HG03520 (cell line): Measurements from ENCODE around the gene STUB1.

Experiments
- ATAC-seq: cut with Tn5 transposase; IDR thresholded peaks from one replicate; pipeline ENCODE4 v1.9.1; 2021; ENCODE audit warnings: mild to moderate bottlenecking, moderate library complexity; ENCODE audit not compliant: unreplicated experiment

Gene STUB1

GRCh38 chr16:722835-723633 is 42.8 kb downstream of the STUB1 start:
- no peak for ATAC-seq

DNA sequence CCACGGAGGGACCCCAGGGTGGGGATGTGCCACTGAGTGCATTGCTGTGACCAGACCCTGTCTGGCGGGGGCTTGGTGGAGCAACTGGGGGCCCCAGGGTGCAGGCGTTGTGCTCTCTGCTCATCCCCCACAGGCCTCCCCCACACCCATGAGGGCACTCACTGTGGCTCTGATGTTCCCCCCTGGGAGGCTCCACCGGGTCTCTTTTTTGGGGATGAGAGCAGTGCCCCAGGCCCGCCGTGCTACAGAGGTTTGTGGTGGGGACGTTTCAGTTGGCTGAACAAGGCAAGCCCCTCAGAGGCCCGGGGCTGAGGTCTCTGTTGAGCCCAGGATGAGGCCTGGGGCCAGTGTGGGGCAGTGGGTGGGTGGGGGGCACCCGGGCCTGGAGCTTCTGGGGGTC is 43.5 kb downstream of the STUB1 start:
- ATAC-seq: no peak

DNA sequence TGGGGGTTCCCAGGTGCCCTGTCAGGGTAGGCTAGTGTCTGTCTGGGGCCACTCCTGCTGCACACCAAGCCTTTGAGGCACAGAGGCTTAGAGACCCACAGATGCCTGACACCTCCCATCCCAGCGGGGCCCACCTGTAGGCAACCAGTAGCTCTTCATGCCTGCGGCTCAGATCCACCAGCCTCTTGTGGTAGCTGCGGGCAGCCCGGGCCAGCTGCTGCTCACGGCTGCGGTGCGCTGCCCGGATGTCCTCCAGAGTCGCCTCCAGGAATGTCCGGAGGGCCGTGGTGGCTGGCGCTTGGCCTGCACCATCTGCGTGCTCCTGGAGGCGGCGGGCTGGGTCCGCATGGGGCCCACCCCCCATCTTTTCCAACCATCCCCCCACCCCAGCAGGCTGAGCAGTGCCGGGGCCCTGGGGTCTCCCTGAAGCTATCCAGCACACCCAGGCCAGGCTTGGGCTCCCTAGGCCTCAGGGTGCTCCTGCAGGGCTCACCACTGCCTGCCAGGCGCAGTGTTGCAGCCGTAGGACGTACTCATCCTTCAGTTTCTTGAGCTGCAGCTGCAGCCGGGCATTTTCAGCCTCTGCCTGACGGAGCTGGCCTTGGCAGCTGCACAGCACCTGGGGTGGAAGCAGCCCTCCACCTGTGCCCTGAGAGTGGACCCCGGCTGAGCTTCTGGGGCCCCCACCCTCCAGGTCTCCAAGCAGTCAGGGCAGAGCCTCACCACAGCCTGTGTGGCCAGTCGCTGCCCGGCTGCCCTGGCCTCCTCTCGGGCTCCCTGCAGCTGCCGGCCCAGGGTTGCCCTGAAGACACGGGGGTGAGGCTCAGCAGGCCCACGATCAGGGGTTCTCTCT is 44.2 kb downstream of the STUB1 start:
- ATAC-seq: no peak

GRCh38 chr16:725041-725376 is 44.8 kb downstream of the STUB1 start:
- no peak for ATAC-seq

GRCh38 chr16:725463-726187 is 45.4 kb downstream of the STUB1 start:
- ATAC-seq: no peak

- ATAC-seq: no peak
These were observed 45.9 kb downstream of the STUB1 start for GRCh38 chr16:726188-726437.

DNA sequence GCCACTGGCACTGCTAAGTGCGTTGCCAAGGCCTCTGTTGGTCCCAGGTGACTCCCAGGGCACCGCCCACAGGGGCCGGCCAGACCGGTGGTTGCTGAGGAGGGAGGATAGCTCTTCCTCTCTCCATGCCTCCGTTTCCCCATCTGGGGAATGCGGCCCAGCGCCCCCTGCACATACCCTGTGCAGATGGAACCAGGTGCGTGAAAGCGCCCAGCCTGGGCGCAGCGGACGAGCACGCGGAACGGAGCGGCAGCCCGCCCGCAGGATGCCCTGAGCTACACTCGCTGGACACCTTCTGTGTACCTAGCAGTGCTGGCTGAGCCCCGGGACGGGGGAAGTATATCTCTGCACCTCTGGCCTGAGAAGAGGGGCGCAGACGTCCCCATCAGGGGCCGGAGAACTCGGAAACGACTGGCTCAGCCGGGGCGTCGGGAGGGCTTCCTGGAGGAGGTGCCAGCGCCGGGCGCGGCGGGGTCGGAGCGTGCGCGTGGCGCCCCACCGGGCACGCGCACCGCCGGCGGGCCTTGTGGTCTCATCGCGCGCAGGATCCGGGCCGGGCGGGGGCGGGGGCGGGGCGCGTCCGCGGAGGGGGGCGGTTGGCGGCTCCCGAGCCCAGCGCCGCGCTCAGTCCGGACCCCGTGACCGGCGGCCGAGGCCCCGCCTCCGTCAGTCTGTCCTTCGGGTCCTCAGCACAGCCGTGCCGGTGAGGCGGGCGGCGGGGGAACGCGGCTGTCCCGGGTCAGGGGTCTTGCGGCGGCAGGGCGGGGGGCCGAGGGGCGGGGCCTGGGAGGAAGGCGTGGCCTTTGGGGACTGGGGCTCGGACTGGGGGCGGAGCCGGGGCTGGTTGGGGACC is 46.5 kb downstream of the STUB1 start, which contains the start of the genes CCDC78 and HAGHL:
Gene CCDC78 (minus strand): TSS at position 6 of the 853 bp plus-strand sequence. CDS start 76 bp downstream, outside the sequence.
Gene HAGHL (plus strand): TSS at position 669 of the 853 bp plus-strand sequence. CDS start 404 bp downstream, outside the sequence.
- no peak for ATAC-seq

DNA sequence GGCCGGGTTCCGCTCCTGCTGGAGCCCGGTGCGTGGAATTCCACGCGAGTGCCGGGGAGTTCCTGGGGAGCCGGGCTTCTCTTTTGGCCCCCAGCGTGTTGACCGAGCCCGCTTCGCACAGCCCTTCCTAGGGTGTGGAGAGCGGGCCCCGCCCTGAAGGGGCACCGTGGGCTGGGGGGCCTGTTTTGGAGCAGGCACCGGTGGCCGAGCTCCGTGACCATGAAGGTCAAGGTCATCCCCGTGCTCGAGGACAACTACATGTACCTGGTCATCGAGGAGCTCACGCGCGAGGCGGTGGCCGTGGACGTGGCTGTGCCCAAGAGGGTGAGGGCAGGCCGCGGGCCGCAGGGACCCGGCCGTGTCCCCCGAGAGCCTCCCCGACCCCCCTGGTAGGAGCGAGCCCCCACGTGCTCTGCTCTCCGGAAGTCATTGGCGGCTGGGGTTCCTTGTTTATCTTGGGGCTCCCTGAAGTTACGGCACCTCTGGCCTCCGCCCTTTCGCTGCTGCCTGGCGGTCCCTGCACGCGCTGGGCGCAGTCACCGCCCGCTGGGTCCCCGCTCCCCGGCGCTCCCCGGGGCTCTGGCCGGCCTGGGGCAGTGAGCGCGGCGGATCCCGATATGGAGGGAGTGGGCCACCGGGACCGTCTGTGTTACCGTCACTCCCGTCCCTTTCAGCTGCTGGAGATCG is 47.2 kb downstream of the STUB1 start:
- peak; percentile 3 for ATAC-seq

DNA sequence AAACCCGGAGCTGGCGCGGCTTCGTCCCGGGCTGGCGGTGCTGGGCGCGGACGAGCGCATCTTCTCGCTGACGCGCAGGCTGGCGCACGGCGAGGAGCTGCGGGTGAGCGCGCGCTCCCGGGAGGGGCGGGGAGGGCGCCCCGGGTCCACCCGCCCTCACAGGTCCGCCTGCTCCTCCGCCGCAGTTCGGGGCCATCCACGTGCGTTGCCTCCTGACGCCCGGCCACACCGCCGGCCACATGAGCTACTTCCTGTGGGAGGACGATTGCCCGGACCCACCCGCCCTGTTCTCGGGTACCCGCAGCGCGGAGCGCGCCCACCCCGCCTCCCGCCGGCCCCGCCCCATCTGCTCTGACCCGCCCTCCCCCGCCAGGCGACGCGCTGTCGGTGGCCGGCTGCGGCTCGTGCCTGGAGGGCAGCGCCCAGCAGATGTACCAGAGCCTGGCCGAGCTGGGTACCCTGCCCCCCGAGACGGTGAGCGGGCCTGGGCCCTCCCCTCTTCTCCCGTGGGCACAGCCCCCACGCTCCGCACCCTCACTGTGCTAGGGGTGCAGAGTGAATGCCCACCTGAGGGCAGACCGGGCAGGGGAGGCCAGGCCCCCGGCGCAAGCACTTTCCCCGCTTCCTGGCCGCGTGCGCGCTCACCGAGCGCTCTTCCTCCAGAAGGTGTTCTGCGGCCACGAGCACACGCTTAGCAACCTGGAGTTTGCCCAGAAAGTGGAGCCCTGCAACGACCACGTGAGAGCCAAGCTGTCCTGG is 48.1 kb downstream of the STUB1 start:
- ATAC-seq: peak; percentile 36

GRCh38 chr16:728890-729744 is 48.9 kb downstream of the STUB1 start:
- no peak for ATAC-seq

- ATAC-seq: no peak
These were observed 49.8 kb downstream of the STUB1 start for GRCh38 chr16:729768-730665.

DNA sequence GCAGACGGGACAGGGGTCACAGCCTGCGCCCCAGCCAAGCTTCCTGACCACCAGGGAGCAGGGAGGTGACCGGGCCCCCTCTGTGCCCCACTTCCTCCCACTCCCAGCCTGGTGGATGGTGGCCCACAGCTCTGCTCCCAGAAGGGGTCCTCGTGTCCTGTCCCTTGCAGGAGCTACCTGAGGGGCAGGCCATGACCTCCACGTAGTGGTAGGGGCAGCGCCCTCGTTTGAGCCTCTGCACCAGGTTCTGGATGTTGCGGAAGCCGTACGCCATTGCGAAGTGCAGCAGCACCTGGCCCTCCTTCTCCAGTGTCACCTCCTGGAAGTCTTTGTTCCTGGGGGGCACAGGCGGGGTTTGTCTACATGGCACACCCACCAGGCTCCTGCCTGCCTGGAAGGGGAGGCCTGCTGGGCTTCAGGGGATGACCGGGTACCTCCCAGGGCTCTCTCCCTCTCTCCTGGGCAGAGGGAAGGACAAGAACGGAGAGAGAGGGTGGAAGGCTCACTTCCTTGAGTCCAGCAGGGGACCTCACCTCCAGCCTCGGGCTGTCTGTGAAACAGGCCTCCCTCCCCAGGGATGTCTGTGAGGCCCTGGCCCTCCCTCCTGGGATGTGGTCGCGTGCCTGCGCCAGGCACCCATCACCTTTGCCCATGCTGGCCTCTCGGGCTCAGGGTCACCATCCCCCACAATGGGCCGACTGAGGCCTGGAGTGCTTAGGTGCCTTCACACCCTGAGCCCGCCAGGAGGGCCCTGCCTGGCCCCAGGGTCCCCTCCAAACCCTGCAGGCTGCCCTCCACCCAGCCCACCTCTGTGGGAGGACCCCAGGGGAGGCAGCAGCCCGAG is 50.7 kb downstream of the STUB1 start:
- no peak for ATAC-seq

- no peak for ATAC-seq
These were observed 52.1 kb downstream of the STUB1 start for GRCh38 chr16:732332-732731.
